ENCODE results near the gene SEL1L.

SEL1L gene

DNA sequence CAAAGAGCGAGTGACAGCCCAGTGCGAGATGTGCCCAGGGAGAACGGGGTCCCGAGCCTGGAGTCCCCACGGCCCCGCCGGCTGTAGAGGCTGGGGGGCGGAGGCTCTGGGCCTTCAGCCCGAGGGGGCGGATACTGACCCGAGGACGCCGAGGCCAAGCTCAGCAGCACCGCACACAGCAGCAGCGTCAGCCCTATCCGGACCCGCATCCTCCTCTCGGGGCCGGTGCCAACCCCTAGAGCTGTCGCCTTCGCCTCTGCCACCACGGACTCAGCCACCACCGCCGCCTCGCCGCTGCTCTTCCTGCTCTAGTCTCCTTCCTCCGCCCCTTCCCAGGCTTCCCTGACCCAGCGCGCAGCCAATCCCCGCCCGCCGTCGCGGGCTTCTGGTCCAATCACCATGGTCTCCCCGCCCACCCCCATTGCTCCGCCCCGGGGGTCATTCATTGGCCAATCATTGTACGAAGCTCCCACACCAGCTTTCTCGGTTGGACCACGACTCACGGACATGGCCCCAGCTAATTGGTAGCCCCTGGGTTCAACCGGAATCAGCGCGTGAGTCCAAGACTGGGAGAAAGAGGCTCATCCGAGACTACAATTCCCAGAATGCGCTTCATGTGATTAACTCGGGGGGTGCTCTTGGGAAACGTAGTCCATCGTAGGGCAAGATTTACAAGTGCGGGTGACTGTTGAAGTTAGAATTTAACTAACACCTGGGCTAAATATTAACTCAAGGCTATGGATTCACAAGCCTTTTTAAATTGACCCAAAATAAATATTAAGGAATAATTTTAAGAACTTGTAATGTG lies at the start of gene SEL1L:
Gene SEL1L (minus strand): TSS at position 318 of the 808 bp plus-strand sequence. CDS start 109 bp downstream, at position 209.
- no peaks in the 10 kb centered on the region for H3K36me3 ChIP-seq (ENCODE audit: control insufficient read depth in 1 of 2, insufficient read depth in 2 of 2, low read length in 2 of 2)
- peaks cover 17 to 37% of the 10 kb centered on the region in 2 donors for H3K4me1 ChIP-seq (ENCODE audit: control insufficient read depth in 1 of 2, insufficient read depth in 2 of 2, low read length in 2 of 2)
- H3K4me3 ChIP-seq (ENCODE audit: low read depth in 1 of 2, low read length in 2 of 2) = peak within 1 kb of the TSS; percentile 96 to 97
- peak within 1 kb of the TSS; percentile 82 for H3K27ac ChIP-seq (ENCODE audit: low read length)
- no peaks in the 10 kb centered on the region for H3K9me3 ChIP-seq (ENCODE audit: control insufficient read depth in 1 of 2, low read length in 2 of 2)
- no peaks in the 10 kb centered on the region for H3K27me3 ChIP-seq (ENCODE audit: low read depth, low read length)

DNA sequence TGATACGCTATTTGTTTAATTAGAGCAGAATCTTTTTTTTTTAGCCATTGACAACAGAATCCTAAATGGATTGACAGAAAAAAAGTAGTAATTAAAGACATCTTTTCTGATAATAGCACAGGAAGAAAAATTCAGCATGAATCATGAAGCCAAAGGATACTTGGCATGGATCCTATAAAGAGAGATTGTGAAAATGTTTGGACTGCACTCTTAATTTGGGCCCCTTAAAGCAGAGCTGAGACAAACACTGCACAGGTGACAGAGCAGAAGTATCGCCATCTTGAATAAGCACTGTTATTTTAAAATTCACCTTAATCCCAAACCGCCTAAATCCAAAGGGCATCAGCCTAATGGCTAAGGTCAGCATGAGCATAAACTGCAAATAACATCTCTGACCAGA lies 48.8 kb upstream of the SEL1L start:
- H3K27ac ChIP-seq (ENCODE audit: low read length) = no peak overlapping the region
- no peaks in the 10 kb centered on the region for H3K36me3 ChIP-seq (ENCODE audit: control insufficient read depth in 1 of 2, insufficient read depth in 2 of 2, low read length in 2 of 2)
- H3K4me1 ChIP-seq (ENCODE audit: control insufficient read depth in 1 of 2, insufficient read depth in 2 of 2, low read length in 2 of 2) = no peaks in the 10 kb centered on the region
- no peaks in the 10 kb centered on the region for H3K9me3 ChIP-seq (ENCODE audit: control insufficient read depth in 1 of 2, low read length in 2 of 2)
- no peaks in the 10 kb centered on the region for H3K27me3 ChIP-seq (ENCODE audit: low read depth, low read length)
- H3K4me3 ChIP-seq (ENCODE audit: low read depth in 1 of 2, low read length in 2 of 2) = no peak overlapping the region

DNA sequence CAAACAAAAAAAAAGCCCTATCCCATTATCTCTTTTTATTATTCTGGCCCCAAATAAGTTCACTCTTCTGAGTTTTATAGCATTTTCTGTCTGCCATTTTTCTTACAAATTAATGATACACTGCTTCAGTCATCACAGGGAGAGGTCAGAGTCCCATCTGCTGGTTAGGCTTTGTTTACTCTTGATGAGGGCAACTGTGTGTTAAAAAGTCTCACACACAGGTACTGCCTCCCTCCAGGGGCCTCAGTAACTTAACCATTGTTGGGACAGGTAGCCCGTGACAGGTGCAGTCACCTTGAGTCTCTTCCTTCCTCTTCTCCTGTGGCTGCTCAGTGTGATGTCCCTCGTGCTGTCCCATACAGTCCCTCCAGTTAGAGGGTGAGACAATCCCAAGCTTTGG lies 45.5 kb upstream of the SEL1L start:
- no peak overlapping the region for H3K4me3 ChIP-seq (ENCODE audit: low read depth in 1 of 2, low read length in 2 of 2)
- H3K27ac ChIP-seq (ENCODE audit: low read length) = no peak overlapping the region
- H3K27me3 ChIP-seq (ENCODE audit: low read depth, low read length) = no peaks in the 10 kb centered on the region
- H3K36me3 ChIP-seq (ENCODE audit: control insufficient read depth in 1 of 2, insufficient read depth in 2 of 2, low read length in 2 of 2) = no peaks in the 10 kb centered on the region
- no peaks in the 10 kb centered on the region for H3K4me1 ChIP-seq (ENCODE audit: control insufficient read depth in 1 of 2, insufficient read depth in 2 of 2, low read length in 2 of 2)
- no peaks in the 10 kb centered on the region for H3K9me3 ChIP-seq (ENCODE audit: control insufficient read depth in 1 of 2, low read length in 2 of 2)

DNA sequence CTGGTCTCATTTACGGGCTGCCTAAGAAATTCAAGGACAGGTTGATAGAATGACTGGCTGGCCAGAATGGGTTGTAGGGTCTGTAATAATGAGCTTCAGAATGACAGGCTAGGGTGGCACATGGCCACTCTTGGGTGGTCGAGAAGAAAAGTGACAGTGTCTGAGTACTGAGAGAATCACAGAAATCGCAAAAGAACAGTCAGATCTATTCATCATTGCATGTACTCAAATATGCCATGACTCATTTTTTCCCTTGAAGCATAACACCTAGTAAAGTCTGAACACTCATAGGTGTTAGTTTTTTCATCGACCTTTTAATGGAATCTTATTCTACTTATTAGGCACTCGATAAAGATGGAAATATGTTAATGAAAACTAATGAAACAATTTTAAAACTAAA lies 37.8 kb upstream of the SEL1L start:
- H3K27me3 ChIP-seq (ENCODE audit: low read depth, low read length) = no peaks in the 10 kb centered on the region
- H3K27ac ChIP-seq (ENCODE audit: low read length) = no peak overlapping the region
- H3K36me3 ChIP-seq (ENCODE audit: control insufficient read depth in 1 of 2, insufficient read depth in 2 of 2, low read length in 2 of 2) = no peaks in the 10 kb centered on the region
- H3K4me1 ChIP-seq (ENCODE audit: control insufficient read depth in 1 of 2, insufficient read depth in 2 of 2, low read length in 2 of 2) = no peaks in the 10 kb centered on the region
- no peak overlapping the region for H3K4me3 ChIP-seq (ENCODE audit: low read depth in 1 of 2, low read length in 2 of 2)
- H3K9me3 ChIP-seq (ENCODE audit: control insufficient read depth in 1 of 2, low read length in 2 of 2) = no peaks in the 10 kb centered on the region

DNA sequence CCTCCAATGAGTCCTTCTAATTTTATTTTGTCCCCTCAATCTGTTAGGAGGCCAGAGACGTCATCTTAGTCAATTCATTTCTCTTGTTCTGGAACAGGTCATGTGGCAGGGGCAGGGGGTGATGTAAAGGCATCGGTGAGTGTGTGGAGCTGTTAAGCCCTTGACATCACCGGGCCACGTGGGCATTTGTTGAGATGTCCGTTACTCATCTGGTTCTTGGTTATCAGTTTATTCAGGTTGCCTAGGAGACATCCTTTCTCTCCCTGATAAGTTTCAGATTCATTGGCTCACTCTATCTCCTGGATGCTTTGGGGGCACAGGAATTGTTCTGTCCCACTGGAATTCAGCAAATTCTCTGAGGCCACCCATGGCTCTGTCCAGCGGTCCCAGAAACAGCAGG lies 33.6 kb upstream of the SEL1L start:
- Histone ChIP-seq H3K4me3 (ENCODE audit: low read depth in 1 of 2, low read length in 2 of 2) (no peak overlapping the region), H3K27ac (ENCODE audit: low read length) (no peak overlapping the region), H3K4me1 (ENCODE audit: control insufficient read depth in 1 of 2, insufficient read depth in 2 of 2, low read length in 2 of 2) (no peaks in the 10 kb centered on the region), H3K36me3 (ENCODE audit: control insufficient read depth in 1 of 2, insufficient read depth in 2 of 2, low read length in 2 of 2) (no peaks in the 10 kb centered on the region), H3K27me3 (ENCODE audit: low read depth, low read length) (no peaks in the 10 kb centered on the region), H3K9me3 (ENCODE audit: control insufficient read depth in 1 of 2, low read length in 2 of 2) (no peaks in the 10 kb centered on the region)

DNA sequence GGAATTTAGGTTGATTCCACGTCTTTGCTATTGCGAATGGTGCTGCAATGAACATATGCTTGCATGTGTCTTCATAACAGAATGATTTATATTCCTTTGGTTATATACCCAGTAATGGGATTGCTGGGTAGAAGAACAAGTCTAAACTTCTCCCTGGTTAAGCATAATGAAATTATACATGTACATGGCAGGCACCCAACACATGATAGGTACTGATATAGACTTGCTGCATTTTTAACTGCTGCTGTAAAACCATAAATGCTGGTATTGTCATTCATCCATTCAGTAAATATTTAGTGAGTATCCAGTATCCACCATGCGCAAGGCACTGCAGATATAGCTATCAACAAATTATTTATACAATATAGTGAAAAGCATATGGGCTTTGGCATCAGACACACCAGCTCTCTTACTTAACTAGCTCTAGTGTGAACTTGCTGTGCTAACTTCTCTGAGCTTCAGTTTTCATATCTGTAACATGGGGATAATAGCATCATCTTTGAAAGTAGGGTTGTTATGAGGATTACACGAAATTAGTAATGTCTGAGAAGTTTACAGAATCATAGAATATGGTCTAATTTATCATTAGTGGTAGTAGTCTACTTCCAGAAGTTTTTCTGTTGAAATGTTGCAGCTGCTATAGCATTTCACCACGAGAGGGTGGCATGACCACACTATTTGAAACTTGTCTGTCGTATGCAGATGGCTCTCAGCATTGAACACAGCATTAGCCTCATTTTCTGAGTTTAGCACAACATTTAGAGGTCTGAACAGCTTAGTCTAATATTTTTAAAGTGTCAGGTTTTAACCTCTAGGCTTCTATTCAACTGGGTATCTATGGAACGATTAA lies 32.0 kb upstream of the SEL1L start:
- no peaks in the 10 kb centered on the region for H3K27me3 ChIP-seq (ENCODE audit: low read depth, low read length)
- H3K27ac ChIP-seq (ENCODE audit: low read length) = no peak overlapping the region
- no peaks in the 10 kb centered on the region for H3K9me3 ChIP-seq (ENCODE audit: control insufficient read depth in 1 of 2, low read length in 2 of 2)
- H3K4me3 ChIP-seq (ENCODE audit: low read depth in 1 of 2, low read length in 2 of 2) = no peak overlapping the region
- H3K36me3 ChIP-seq (ENCODE audit: control insufficient read depth in 1 of 2, insufficient read depth in 2 of 2, low read length in 2 of 2) = no peaks in the 10 kb centered on the region
- H3K4me1 ChIP-seq (ENCODE audit: control insufficient read depth in 1 of 2, insufficient read depth in 2 of 2, low read length in 2 of 2) = no peaks in the 10 kb centered on the region

DNA sequence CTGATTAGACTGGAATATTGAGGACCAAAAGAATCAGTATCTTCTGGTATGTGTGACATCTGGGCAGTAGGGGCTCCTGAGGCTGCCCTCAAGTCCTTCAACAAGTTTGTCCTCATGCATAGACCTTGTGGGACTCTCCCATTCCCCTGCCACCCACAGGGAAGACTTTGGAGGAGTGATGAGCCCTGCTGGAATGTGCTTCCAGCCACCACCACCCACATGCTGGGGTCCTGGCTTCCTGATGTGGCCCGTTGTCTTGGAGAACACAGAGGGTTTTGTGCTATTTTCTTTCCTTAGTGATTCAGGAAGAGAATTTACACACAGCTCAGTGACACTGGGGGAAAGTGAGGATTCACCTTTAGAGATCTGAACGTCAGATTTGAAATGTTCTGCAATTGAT lies 29.2 kb upstream of the SEL1L start:
- Histone ChIP-seq H3K27me3 (ENCODE audit: low read depth, low read length) (no peaks in the 10 kb centered on the region), H3K9me3 (ENCODE audit: control insufficient read depth in 1 of 2, low read length in 2 of 2) (no peaks in the 10 kb centered on the region), H3K4me1 (ENCODE audit: control insufficient read depth in 1 of 2, insufficient read depth in 2 of 2, low read length in 2 of 2) (no peaks in the 10 kb centered on the region), H3K27ac (ENCODE audit: low read length) (no peak overlapping the region), H3K36me3 (ENCODE audit: control insufficient read depth in 1 of 2, insufficient read depth in 2 of 2, low read length in 2 of 2) (no peaks in the 10 kb centered on the region), H3K4me3 (ENCODE audit: low read depth in 1 of 2, low read length in 2 of 2) (no peak overlapping the region)

DNA sequence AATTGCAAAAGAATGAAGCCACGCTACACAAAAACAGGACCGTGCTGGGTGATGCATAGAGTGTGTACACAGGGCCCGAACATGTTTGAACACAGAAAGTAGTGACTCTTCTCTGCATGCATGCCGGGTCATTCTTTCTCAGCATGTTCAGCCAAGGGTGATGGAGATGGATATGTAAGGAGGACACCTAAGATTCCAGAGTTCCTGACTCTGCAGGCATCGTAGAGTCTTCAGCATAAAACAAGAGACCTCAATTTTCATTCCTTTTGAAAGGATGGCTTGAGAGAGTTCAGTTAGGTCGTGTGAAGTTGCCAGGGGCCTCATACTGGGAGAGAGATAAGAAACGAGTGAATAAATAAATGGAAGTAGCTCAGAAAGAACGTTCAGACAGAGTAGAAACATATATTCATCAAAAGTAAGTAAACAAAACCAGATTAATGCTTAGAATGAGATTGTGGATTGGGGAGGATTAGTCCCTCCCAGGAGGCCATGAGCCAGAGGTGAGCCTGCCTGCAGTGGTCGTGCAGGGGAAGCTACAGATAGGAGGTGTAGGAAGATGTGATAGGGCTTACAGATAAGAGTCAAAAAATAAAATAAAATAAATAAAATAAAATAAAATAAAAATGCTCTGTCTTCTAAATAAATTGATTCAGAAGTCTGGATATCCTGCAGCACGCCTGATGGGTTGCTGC lies 27.6 kb upstream of the SEL1L start:
- Histone ChIP-seq H3K9me3 (ENCODE audit: control insufficient read depth in 1 of 2, low read length in 2 of 2) (no peaks in the 10 kb centered on the region), H3K4me3 (ENCODE audit: low read depth in 1 of 2, low read length in 2 of 2) (no peak overlapping the region), H3K27me3 (ENCODE audit: low read depth, low read length) (no peaks in the 10 kb centered on the region), H3K27ac (ENCODE audit: low read length) (no peak overlapping the region), H3K36me3 (ENCODE audit: control insufficient read depth in 1 of 2, insufficient read depth in 2 of 2, low read length in 2 of 2) (no peaks in the 10 kb centered on the region), H3K4me1 (ENCODE audit: control insufficient read depth in 1 of 2, insufficient read depth in 2 of 2, low read length in 2 of 2) (no peaks in the 10 kb centered on the region)

DNA sequence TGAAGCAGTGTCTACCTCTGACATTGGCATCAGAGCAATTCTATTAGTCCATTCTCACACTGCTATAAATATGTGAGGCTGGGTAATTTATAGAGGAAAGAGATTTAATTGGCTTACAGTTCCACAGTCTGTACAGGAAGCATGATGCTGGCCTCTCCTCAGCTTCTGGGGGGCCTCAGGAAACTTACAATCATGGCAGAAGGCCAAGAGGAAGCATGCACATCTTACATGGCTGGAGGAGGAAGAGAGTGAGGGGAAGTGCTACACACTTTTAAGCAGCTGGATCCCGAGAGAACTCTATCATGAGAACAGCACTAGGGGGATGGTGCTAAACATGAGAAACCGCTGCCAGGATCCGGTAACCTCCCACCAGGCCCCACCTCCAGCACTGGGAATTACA lies 25.7 kb upstream of the SEL1L start:
- Histone ChIP-seq H3K27ac (ENCODE audit: low read length) (no peak overlapping the region), H3K4me3 (ENCODE audit: low read depth in 1 of 2, low read length in 2 of 2) (no peak overlapping the region), H3K9me3 (ENCODE audit: control insufficient read depth in 1 of 2, low read length in 2 of 2) (no peaks in the 10 kb centered on the region), H3K27me3 (ENCODE audit: low read depth, low read length) (no peaks in the 10 kb centered on the region), H3K4me1 (ENCODE audit: control insufficient read depth in 1 of 2, insufficient read depth in 2 of 2, low read length in 2 of 2) (no peaks in the 10 kb centered on the region), H3K36me3 (ENCODE audit: control insufficient read depth in 1 of 2, insufficient read depth in 2 of 2, low read length in 2 of 2) (no peaks in the 10 kb centered on the region)

DNA sequence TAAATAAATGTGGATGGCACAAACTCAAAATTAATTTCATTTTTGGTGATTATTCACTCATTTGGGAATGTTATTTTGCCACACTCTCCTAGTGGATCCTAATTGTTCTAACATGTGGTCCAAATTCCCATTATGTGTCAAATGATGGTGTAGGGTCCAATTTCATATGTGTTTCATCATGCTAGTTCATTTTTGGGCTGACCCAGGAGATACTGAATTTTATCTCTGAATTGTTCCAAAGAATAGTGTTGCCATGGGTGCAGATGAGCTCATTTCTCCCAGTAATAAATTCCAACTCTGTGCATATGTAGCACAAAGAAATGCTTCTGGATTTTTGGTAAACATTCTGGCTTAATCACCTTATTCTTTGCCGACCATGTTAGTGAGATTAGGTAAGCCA lies 23.5 kb upstream of the SEL1L start:
- Histone ChIP-seq H3K9me3 (ENCODE audit: control insufficient read depth in 1 of 2, low read length in 2 of 2) (no peaks in the 10 kb centered on the region), H3K4me1 (ENCODE audit: control insufficient read depth in 1 of 2, insufficient read depth in 2 of 2, low read length in 2 of 2) (no peaks in the 10 kb centered on the region), H3K4me3 (ENCODE audit: low read depth in 1 of 2, low read length in 2 of 2) (no peak overlapping the region), H3K27ac (ENCODE audit: low read length) (no peak overlapping the region), H3K27me3 (ENCODE audit: low read depth, low read length) (no peaks in the 10 kb centered on the region), H3K36me3 (ENCODE audit: control insufficient read depth in 1 of 2, insufficient read depth in 2 of 2, low read length in 2 of 2) (no peaks in the 10 kb centered on the region)

DNA sequence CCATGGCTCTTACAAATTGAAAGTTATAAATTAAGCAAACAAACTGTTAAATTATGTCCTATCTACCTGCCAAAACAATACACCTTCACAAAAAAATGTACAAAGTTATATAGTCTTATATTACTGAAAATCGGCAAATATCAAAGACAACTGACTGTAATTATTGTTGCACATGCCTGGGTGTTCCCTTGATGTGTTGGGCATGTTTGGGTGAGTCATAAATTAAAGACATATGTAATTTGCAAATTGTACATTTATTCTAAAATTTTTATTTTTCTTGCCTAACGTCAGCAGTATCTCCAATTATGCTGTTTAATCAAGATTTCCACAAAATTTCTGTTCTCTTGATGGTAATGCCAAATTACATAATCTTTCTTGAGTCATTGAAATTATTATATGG lies 22.0 kb upstream of the SEL1L start:
- no peaks in the 10 kb centered on the region for H3K9me3 ChIP-seq (ENCODE audit: control insufficient read depth in 1 of 2, low read length in 2 of 2)
- H3K4me3 ChIP-seq (ENCODE audit: low read depth in 1 of 2, low read length in 2 of 2) = no peak overlapping the region

More for the DNA sequence above, 22.0 kb upstream of the SEL1L start:
- no peak overlapping the region for H3K27ac ChIP-seq (ENCODE audit: low read length)
- no peaks in the 10 kb centered on the region for H3K36me3 ChIP-seq (ENCODE audit: control insufficient read depth in 1 of 2, insufficient read depth in 2 of 2, low read length in 2 of 2)
- no peaks in the 10 kb centered on the region for H3K4me1 ChIP-seq (ENCODE audit: control insufficient read depth in 1 of 2, insufficient read depth in 2 of 2, low read length in 2 of 2)
- no peaks in the 10 kb centered on the region for H3K27me3 ChIP-seq (ENCODE audit: low read depth, low read length)

All from muscle layer of duodenum (tissue), 2 donors.